ENCODE measurements around the gene PRRT1.

- TF ChIP-seq CTCF (optimal IDR thresholded peaks at IDR 0.05 in 1 of 3, IDR thresholded peaks at IDR 0.05 in 1 of 3, conservative IDR thresholded peaks at IDR 0.05 in 1 of 3; ENCODE audit: extremely low read depth in 1 of 3, insufficient read depth in 2 of 3, low read length in 3 of 3): no peak
- no peak for TF ChIP-seq EZH2 (IDR thresholded peaks at IDR 0.05; ENCODE audit: low read length)
These were observed 46.3 kb downstream of the PRRT1 start for GRCh38 chr6:32105433-32105832.
